Fibroblast of the aortic adventitia (primary cell): ENCODE results near the gene DGKA. TPM values are rescaled to one million over a fixed set of nuclear protein-coding genes. Genes with fewer than 3 reads are reported as not detected.

ENCODE experiments used
- DNase-seq: peaks from one replicate; pipeline ENCODE4 v3.0.0-alpha.2; 2010; ENCODE audit warnings: low read depth
- H3K4me3 ChIP-seq: 2 replicates; pipeline ENCODE4 v1.5.1; 2011; ENCODE audit warnings: low read depth, mild to moderate bottlenecking, control low read depth, low read length, moderate library complexity
- CTCF ChIP-seq: IDR thresholded peaks from 2 replicates; pipeline ENCODE4 v1.5.1; 2011; ENCODE audit warnings: mild to moderate bottlenecking, low read length, control low read depth, inconsistent platforms; ENCODE audit not compliant: insufficient read depth
- total RNA-seq: library from RNA; depleted of rRNA; stranded (reverse); fragments of >200 nt; gene quantifications from 2 replicates; pipeline ENCODE4 v1.2.3, GENCODE V29; 2012; ENCODE audit warnings: low replicate concordance

The DGKA gene
- 50.6 and 62.1 TPM in 2 replicates for total RNA-seq

GRCh38 chr12:55930771-55931316 lies at the start of gene DGKA:
Gene DGKA, plus strand, starts transcription at chr12:55931162. Its CDS starts 5,342 bp downstream, at chr12:55936504.
- H3K4me3 ChIP-seq, result peak within 1 kb of the TSS; percentile 86
- peak; percentile 72 for TF ChIP-seq CTCF
- DNase-seq, result peak; percentile 89

GRCh38 chr12:55885113-55885512 lies 45.8 kb upstream of the DGKA start:
- TF ChIP-seq CTCF, result no peak
- DNase-seq, result no peak
- no peak overlapping the region for H3K4me3 ChIP-seq

- DNase-seq, result no peak
- no peak for TF ChIP-seq CTCF
- no peak overlapping the region for H3K4me3 ChIP-seq
These were observed 39.7 kb upstream of the DGKA start for GRCh38 chr12:55891310-55891709.

GRCh38 chr12:55893723-55894122 lies 37.2 kb upstream of the DGKA start:
- no peak overlapping the region for H3K4me3 ChIP-seq
- TF ChIP-seq CTCF, result no peak
- DNase-seq, result no peak

GRCh38 chr12:55899082-55899481 lies 31.9 kb upstream of the DGKA start:
- TF ChIP-seq CTCF, result no peak
- peak; percentile 24 for DNase-seq
- H3K4me3 ChIP-seq, result no peak overlapping the region

- DNase-seq, result no peak
- H3K4me3 ChIP-seq, result no peak overlapping the region
- no peak for TF ChIP-seq CTCF
These were observed 29.0 kb upstream of the DGKA start for GRCh38 chr12:55901881-55902490.
